ENCODE data around the gene NSUN7. TPM values are rescaled to one million over a fixed set of nuclear protein-coding genes. Genes with fewer than 3 reads are reported as not detected.

The NSUN7 gene
- total RNA-seq: 0.65 and 2.0 TPM in 2 replicates

GRCh38 chr4:40749717-40750460 is at the start of gene NSUN7:
NSUN7 (plus strand) TSS chr4:40749955; CDS start chr4:40750694, 739 bp downstream.

Small RNA genes lying within 50 kb of the gene (small RNA-seq; reads per million reads assigned to genes)
- gene RF00019: not detected

Other genes starting within 250 kb of the NSUN7 start
- gene RBM47, start 120.1 kb upstream of the NSUN7 start, total RNA-seq: 2.4 and 5.1 TPM in 2 replicates

Data from placental epithelial cell (primary cell).